K562 (cell line): Measurements from ENCODE around the gene UNC5B. TPM values are rescaled to one million over a fixed set of nuclear protein-coding genes. Genes with fewer than 3 reads are reported as not detected.

ENCODE experiments used
- DDX20 ChIP-seq: fragments of 450-650 bp; IDR thresholded peaks from 2 replicates; pipeline ENCODE4 v1.6.1; 2016; ENCODE audit warnings: missing genetic modification characterization, low read depth, mild to moderate bottlenecking, missing compliant biosample characterization, moderate library complexity
- ELF2 ChIP-seq: fragments of 250-450 bp; sonication (Bioruptor Pico); IDR thresholded peaks from 2 replicates; pipeline ENCODE4 v1.5.0; 2021; ENCODE audit warnings: mild to moderate bottlenecking
- ELF4 ChIP-seq: fragments of 450-650 bp; formaldehyde crosslinking; IDR thresholded peaks from 2 replicates; pipeline ENCODE4 v1.4.0; 2022; ENCODE audit warnings: missing genetic modification characterization
- EP400 ChIP-seq: fragments of 450-650 bp; IDR thresholded peaks from 2 replicates; pipeline ENCODE4 v1.6.1; 2017; ENCODE audit warnings: antibody characterized with exemption, mild to moderate bottlenecking, moderate library complexity
- ERF ChIP-seq: fragments of 450-650 bp; formaldehyde crosslinking; IDR thresholded peaks from 2 replicates; pipeline ENCODE4 v1.4.0; 2020; ENCODE audit warnings: mild to moderate bottlenecking, mixed read lengths
- ESRRA ChIP-seq: fragments of 450-650 bp; IDR thresholded peaks from 2 replicates; pipeline ENCODE4 v1.6.1; 2014; ENCODE audit warnings: low read depth, mild to moderate bottlenecking, moderate library complexity, borderline replicate concordance
- ETV5 ChIP-seq: sonication (generic); formaldehyde crosslinking; IDR thresholded peaks from 2 replicates; pipeline ENCODE4 v1.4.0; 2020; ENCODE audit warnings: low read depth, mild to moderate bottlenecking, missing genetic modification reagents
- KLF13 ChIP-seq: fragments of 450-650 bp; IDR thresholded peaks from 2 replicates; pipeline ENCODE4 v1.6.1; 2016; ENCODE audit warnings: missing genetic modification characterization, low read depth, mild to moderate bottlenecking, missing compliant biosample characterization, moderate library complexity, borderline replicate concordance
- NEUROD1 ChIP-seq: fragments of 150-350 bp; IDR thresholded peaks from 2 replicates; pipeline ENCODE4 v1.6.1; 2014; ENCODE audit warnings: borderline replicate concordance, low read length, low read depth; ENCODE audit not compliant: partially characterized antibody
- POLR2A ChIP-seq: fragments of 450-650 bp; conservative IDR thresholded peaks from 2 replicates; pipeline ENCODE4 v1.6.1; 2016
- PREB ChIP-seq: sonication (generic); formaldehyde crosslinking; IDR thresholded peaks from 2 replicates; pipeline ENCODE4 v1.8.1; 2023; ENCODE audit warnings: mild to moderate bottlenecking, missing genetic modification reagents
- PTTG1 ChIP-seq: fragments of 450-650 bp; IDR thresholded peaks from 2 replicates; pipeline ENCODE4 v1.6.1; 2016; ENCODE audit warnings: low read depth, mild to moderate bottlenecking, missing genetic modification characterization, missing compliant biosample characterization
- SETDB1 ChIP-seq: IDR thresholded peaks from one replicate; pipeline ENCODE4 v1.6.1; 2012; ENCODE audit warnings: low read length, control low read depth, inconsistent platforms
- THAP7 ChIP-seq: fragments of 250-450 bp; sonication (Bioruptor Pico); IDR thresholded peaks from 2 replicates; pipeline ENCODE4 v1.5.0; 2021
- THRAP3 ChIP-seq: fragments of 450-650 bp; IDR thresholded peaks from 2 replicates; pipeline ENCODE4 v1.6.1; 2016; ENCODE audit warnings: mild to moderate bottlenecking, inconsistent platforms, borderline replicate concordance
- ZBTB26 ChIP-seq: fragments of 450-650 bp; formaldehyde crosslinking; IDR thresholded peaks from 2 replicates; pipeline ENCODE4 v1.4.0; 2022; ENCODE audit warnings: missing genetic modification characterization
- ZFP91 ChIP-seq: sonication (generic); formaldehyde crosslinking; IDR thresholded peaks from 2 replicates; pipeline ENCODE4 v1.8.0; 2022; ENCODE audit warnings: mild to moderate bottlenecking, missing genetic modification reagents
- ZKSCAN1 ChIP-seq: fragments of 150-350 bp; IDR thresholded peaks from 2 replicates; pipeline ENCODE4 v1.6.1; 2016; ENCODE audit warnings: low read depth, low read length
- ZNF518B ChIP-seq: fragments of 250-450 bp; sonication (Bioruptor Pico); IDR thresholded peaks from 2 replicates; pipeline ENCODE4 v1.5.0; 2021; ENCODE audit warnings: mild to moderate bottlenecking, moderate library complexity
- ZNF79 ChIP-seq: fragments of 250-450 bp; sonication (Bioruptor Pico); IDR thresholded peaks from 2 replicates; pipeline ENCODE4 v1.4.0; 2020; ENCODE audit warnings: low read depth, mild to moderate bottlenecking, moderate library complexity
- polyA plus RNA-seq, 8 experiments: library from polyadenylated mRNA; depleted of rRNA in 4 of 8; stranded (reverse) in 5 of 8; unstranded in 3 of 8; fragments of >200 nt; fragmentation: Nextera tagmentation in 2 of 8; fragmentation: Illumina TruSeq in 1 of 8; extraction: Ambion mirVana in 2 of 8; extraction: Trizol in 1 of 8; gene quantifications; 2 replicates each; pipeline versions ENCODE4 v1.2.1 to v1.2.3, GENCODE V29; 2011 to 2014; ENCODE audit warnings: inconsistent platforms in 1 of 8, missing spikeins in 1 of 8
- total RNA-seq, 7 experiments: library from RNA; depleted of rRNA in 6 of 7; stranded (reverse); fragments of >200 nt in 6 of 7; fragmentation: Illumina TruSeq in 2 of 7; extraction: Trizol in 2 of 7; gene quantifications; 2 replicates each; pipeline versions ENCODE4 v1.2.1 to v1.2.3, GENCODE V29; 2011 to 2021; ENCODE audit warnings: low replicate concordance in 1 of 7

UNC5B gene
- total and polyA plus RNA-seq, 9 of the 15 experiments (the other 6 are each of a cell fraction or from before 2014, with no cell fraction given), result 0.10 to 8.4 (median 2.1) TPM

GRCh38 chr10:71319042-71319799 is 106.9 kb downstream of the UNC5B start, which contains the start of gene SLC29A3 (continued):
- TF ChIP-seq ZNF79 (CRISPR knock-in tag) (no peak), ZKSCAN1 (peak; percentile 62; the same call in 1 of the 2 replicates), POLR2A (peak; percentile 80), NEUROD1 (no peak), ZNF518B (CRISPR knock-in tag) (no peak), ELF2 (no peak), PREB (CRISPR knock-in tag) (0 out of 2 replicates have a peak, but pooled peaks have one; percentile 55), THRAP3 (no peak), ETV5 (CRISPR knock-in tag) (0 out of 2 replicates have a peak, but pooled peaks have one; percentile 63), ELF4 (CRISPR knock-in tag) (0 out of 2 replicates have a peak, but pooled peaks have one; percentile 80), THAP7 (CRISPR knock-in tag) (no peak), ZFP91 (CRISPR knock-in tag) (no peak; the same call in 1 of the 2 replicates), ZBTB26 (CRISPR knock-in tag) (peak; percentile 91; the same call in 1 of the 2 replicates), KLF13 (no peak), EP400 (peak; percentile 55; the same call in 1 of the 2 replicates), PTTG1 (no peak), SETDB1 (no peak), ESRRA (peak; percentile 73; the same call in 1 of the 2 replicates), DDX20 (tag) (no peak), ERF (CRISPR knock-in tag) (no peak)
